Trophoblast cell (in vitro differentiated cells and primary cell): Measurements from ENCODE around the gene GPI.

Experiments used
- DNase-seq, 2 donors: peaks; one replicate each; pipeline ENCODE4 v3.0.0-alpha.2; 2016
- H2AFZ ChIP-seq: 2 replicates; pipeline ENCODE4 v1.6.1; 2013; ENCODE audit warnings: low read length, moderate library complexity, mild to moderate bottlenecking; ENCODE audit not compliant: insufficient read depth, poor library complexity
- H2AK5ac ChIP-seq: 2 replicates; pipeline ENCODE4 v1.6.1; 2013; ENCODE audit warnings: mild to moderate bottlenecking, low read length
- H2BK120ac ChIP-seq: 2 replicates; pipeline ENCODE4 v1.6.1; 2013; ENCODE audit warnings: low read length, mild to moderate bottlenecking, moderate library complexity; ENCODE audit not compliant: insufficient read depth, poor library complexity
- H2BK12ac ChIP-seq: 2 replicates; pipeline ENCODE4 v1.6.1; 2013; ENCODE audit warnings: mild to moderate bottlenecking, low read length, moderate library complexity
- H2BK5ac ChIP-seq: 2 replicates; pipeline ENCODE4 v1.6.1; 2013; ENCODE audit warnings: low read length, low read depth, moderate library complexity, mild to moderate bottlenecking; ENCODE audit not compliant: poor library complexity
- H3K14ac ChIP-seq: 2 replicates; pipeline ENCODE4 v1.6.1; 2013; ENCODE audit warnings: mild to moderate bottlenecking, low read length
- H3K18ac ChIP-seq: 2 replicates; pipeline ENCODE4 v1.6.1; 2013; ENCODE audit warnings: mild to moderate bottlenecking, low read length
- H3K23ac ChIP-seq: 2 replicates; pipeline ENCODE4 v1.6.1; 2013; ENCODE audit warnings: low read length
- H3K27ac ChIP-seq: 2 replicates; pipeline ENCODE4 v1.5.1; 2013; ENCODE audit warnings: low read depth, mild to moderate bottlenecking, inconsistent platforms, low read length, moderate library complexity
- H3K27me3 ChIP-seq: 2 replicates; pipeline ENCODE4 v1.6.1; 2013; ENCODE audit warnings: inconsistent platforms, mild to moderate bottlenecking, low read length, moderate library complexity; ENCODE audit not compliant: insufficient read depth
- H3K36me3 ChIP-seq, 2 experiments: 1 replicate in 1 of 2; 2 replicates in 1 of 2; pipeline ENCODE4 v1.6.1; 2013; ENCODE audit warnings: low read length in 2 of 2, mild to moderate bottlenecking in 2 of 2, moderate library complexity in 1 of 2; ENCODE audit not compliant: insufficient read depth in 2 of 2, control insufficient read depth in 1 of 2
- H3K4ac ChIP-seq: 2 replicates; pipeline ENCODE4 v1.6.1; 2013; ENCODE audit warnings: low read depth, mild to moderate bottlenecking, low read length, moderate library complexity
- H3K4me1 ChIP-seq, 2 experiments: 1 replicate in 1 of 2; 2 replicates in 1 of 2; pipeline ENCODE4 v1.6.1; 2013; ENCODE audit warnings: low read length in 2 of 2, mild to moderate bottlenecking in 2 of 2, moderate library complexity in 1 of 2; ENCODE audit not compliant: insufficient read depth in 2 of 2, control insufficient read depth in 1 of 2
- H3K4me2 ChIP-seq: 2 replicates; pipeline ENCODE4 v1.6.1; 2013; ENCODE audit warnings: inconsistent platforms, mild to moderate bottlenecking, low read length, moderate library complexity
- H3K4me3 ChIP-seq: 2 replicates; pipeline ENCODE4 v1.5.1; 2013; ENCODE audit warnings: mild to moderate bottlenecking, low read depth, low read length, inconsistent platforms
- H3K79me1 ChIP-seq: one replicate; pipeline ENCODE4 v1.6.1; 2013; ENCODE audit warnings: low read length
- H3K79me2 ChIP-seq: 2 replicates; pipeline ENCODE4 v1.6.1; 2013; ENCODE audit warnings: low read length, mild to moderate bottlenecking; ENCODE audit not compliant: control insufficient read depth, insufficient read depth, poor library complexity
- H3K9ac ChIP-seq: 2 replicates; pipeline ENCODE4 v1.6.1; 2013; ENCODE audit warnings: mild to moderate bottlenecking, low read length
- H3K9me3 ChIP-seq: 2 replicates; pipeline ENCODE4 v1.6.1; 2013; ENCODE audit warnings: low read depth, mild to moderate bottlenecking, control low read depth, inconsistent platforms, low read length; ENCODE audit not compliant: insufficient read depth
- H4K12ac ChIP-seq: 2 replicates; pipeline ENCODE4 v1.6.1; 2013; ENCODE audit warnings: low read depth, mild to moderate bottlenecking, low read length, moderate library complexity
- H4K8ac ChIP-seq: 2 replicates; pipeline ENCODE4 v1.6.1; 2013; ENCODE audit warnings: low read depth, mild to moderate bottlenecking, low read length, moderate library complexity
- H4K91ac ChIP-seq: one replicate; pipeline ENCODE4 v1.6.1; 2013; ENCODE audit warnings: low read depth, mild to moderate bottlenecking, low read length, moderate library complexity
- WGBS: extraction: QIAGEN DNeasy Blood & Tissue Kit; methylation state at CpG from one replicate; pipeline ENCODE4 v1.1.7; 2013; ENCODE audit warnings: missing lambda C conversion rate; ENCODE audit not compliant: insufficient read length, insufficient coverage; ENCODE audit errors: extremely low coverage; 5-methylcytosine and 5-hydroxymethylcytosine counted together

The GPI gene

DNA sequence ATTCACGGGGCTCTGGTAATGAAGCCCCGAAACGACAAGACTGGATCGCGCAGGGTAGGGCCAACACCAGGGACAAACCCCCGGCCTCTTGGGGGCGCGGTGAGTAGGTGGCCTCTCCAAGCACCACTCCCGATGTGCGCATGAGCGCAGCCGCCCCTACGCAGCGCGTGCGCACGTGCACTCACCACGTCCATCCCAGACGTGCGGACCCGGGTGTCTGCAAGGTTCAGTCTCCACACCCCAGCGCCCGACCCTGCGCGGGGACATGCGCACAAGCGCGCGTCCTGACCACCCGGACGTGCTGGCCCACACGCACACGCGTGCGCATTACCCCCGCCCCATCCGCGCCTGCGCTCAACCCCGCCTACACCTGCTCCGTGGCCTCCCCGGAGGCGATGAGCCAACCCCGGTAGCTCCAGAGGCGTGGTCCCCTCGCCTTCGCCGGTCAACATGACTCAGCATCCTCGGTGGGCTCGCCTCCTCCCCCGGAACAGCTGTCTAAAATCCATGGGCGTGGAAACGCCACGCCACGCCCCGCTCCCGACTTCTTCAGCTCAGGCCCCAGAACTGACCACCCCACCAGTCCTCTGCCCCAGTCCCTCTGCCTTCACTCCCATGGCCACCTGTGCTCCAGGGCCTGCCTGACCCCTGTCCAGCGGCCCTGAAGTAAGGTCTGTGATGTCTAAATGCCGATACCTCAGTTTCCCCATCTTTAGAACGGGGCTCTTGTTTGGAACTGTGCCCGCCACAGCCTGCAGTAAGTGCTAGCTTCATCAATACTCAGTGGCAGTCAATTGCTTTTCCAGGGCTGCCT lies 5.6 kb upstream of the GPI start:
- Histone ChIP-seq H3K36me3 (peaks cover 5 to 10% of the 10 kb centered on the region in 2 experiments), H3K23ac (no peak overlapping the region), H2BK12ac (no peak overlapping the region), H4K8ac (peak overlapping the region; percentile 92), H4K91ac (peak overlapping the region; percentile 93), H2AK5ac (peak overlapping the region; percentile 53), H2BK5ac (peak overlapping the region; percentile 7), H2AFZ (peak overlapping the region; percentile 80), H3K79me1 (peaks cover 9% of the 10 kb centered on the region), H3K27me3 (no peaks in the 10 kb centered on the region), H3K18ac (peak overlapping the region; percentile 50), H3K4ac (peak overlapping the region; percentile 18), H3K4me3 (peak overlapping the region; percentile 62), H4K12ac (peak overlapping the region; percentile 31), H2BK120ac (peak overlapping the region; percentile 56), H3K27ac (peak overlapping the region; percentile 50), H3K4me2 (peak overlapping the region; percentile 59), H3K14ac (peak overlapping the region; percentile 54), H3K4me1 (peaks cover 8 to 10% of the 10 kb centered on the region in 2 experiments), H3K79me2 (no peaks in the 10 kb centered on the region), H3K9ac (no peak overlapping the region), H3K9me3 (no peaks in the 10 kb centered on the region)
- DNase-seq = peak; percentile 98 to 99
- no CpG with 5 or more reads among the region's 61 CpGs for WGBS

DNA sequence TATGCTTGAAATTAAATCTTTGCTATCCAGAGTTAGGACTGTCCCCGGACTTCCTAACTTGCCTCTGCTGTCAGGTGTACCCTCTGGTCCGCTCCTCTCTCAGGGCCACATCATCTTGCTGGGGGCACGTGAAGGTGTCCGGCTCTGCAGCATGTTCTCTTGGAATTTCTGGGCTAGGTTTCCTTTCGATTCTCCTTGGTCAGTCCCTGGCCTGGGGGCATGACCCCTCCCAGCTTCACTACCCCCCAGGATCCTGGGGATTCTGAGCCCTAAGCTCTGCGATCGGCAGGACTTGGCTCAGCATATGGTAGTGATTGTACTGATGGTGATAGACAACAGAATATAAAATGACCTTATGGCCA lies 5.1 kb upstream of the GPI start:
- peak overlapping the region; percentile 54 for H3K14ac ChIP-seq
- H3K4me2 ChIP-seq = peak overlapping the region; percentile 59
- no peaks in the 10 kb centered on the region for H3K27me3 ChIP-seq
- H3K23ac ChIP-seq = no peak overlapping the region
- no peaks in the 10 kb centered on the region for H3K9me3 ChIP-seq
- H2AK5ac ChIP-seq = peak overlapping the region; percentile 53
- peak in 1 of 2 donors; percentile 24 for DNase-seq
- H3K79me1 ChIP-seq = peaks cover 9% of the 10 kb centered on the region
- peak overlapping the region; percentile 56 for H2AFZ ChIP-seq
- peak overlapping the region; percentile 32 for H2BK12ac ChIP-seq
- H4K8ac ChIP-seq = peak overlapping the region; percentile 92
- peaks cover 2 to 6% of the 10 kb centered on the region in 2 experiments for H3K36me3 ChIP-seq
- peak overlapping the region; percentile 31 for H4K12ac ChIP-seq
- H2BK5ac ChIP-seq = peak overlapping the region; percentile 7
- no peak overlapping the region for H3K9ac ChIP-seq
- peak overlapping the region; percentile 93 for H4K91ac ChIP-seq
- WGBS = no CpG with 5 or more reads among the region's 7 CpGs
- H3K4me1 ChIP-seq = peaks cover 8 to 10% of the 10 kb centered on the region in 2 experiments
- no peak overlapping the region for H3K27ac ChIP-seq
- peak overlapping the region; percentile 21 for H3K4ac ChIP-seq
- no peaks in the 10 kb centered on the region for H3K79me2 ChIP-seq
- no peak overlapping the region for H3K4me3 ChIP-seq
- peak overlapping the region; percentile 56 for H2BK120ac ChIP-seq
- peak overlapping the region; percentile 50 for H3K18ac ChIP-seq

- Histone ChIP-seq H3K36me3 (peaks cover 0 to 3% of the 10 kb centered on the region in 2 experiments), H4K12ac (no peak overlapping the region), H2AK5ac (no peak overlapping the region), H3K9me3 (no peaks in the 10 kb centered on the region), H3K14ac (no peak overlapping the region), H2BK120ac (no peak overlapping the region), H3K4me2 (no peak overlapping the region), H2AFZ (no peak overlapping the region), H2BK12ac (no peak overlapping the region), H3K27me3 (no peaks in the 10 kb centered on the region), H3K79me2 (peaks cover 4% of the 10 kb centered on the region), H3K79me1 (peaks cover 11% of the 10 kb centered on the region), H3K4me3 (no peak overlapping the region), H3K23ac (no peak overlapping the region), H4K8ac (peak overlapping the region; percentile 92), H3K4me1 (peaks cover 8 to 11% of the 10 kb centered on the region in 2 experiments), H2BK5ac (no peak overlapping the region), H3K9ac (no peak overlapping the region), H3K4ac (no peak overlapping the region), H3K27ac (no peak overlapping the region), H3K18ac (no peak overlapping the region), H4K91ac (no peak overlapping the region)
- no peak for DNase-seq
- WGBS = no CpG with 5 or more reads among the region's 9 CpGs
These were observed 4.6 kb upstream of the GPI start for GRCh38 chr19:34360354-34360909.

- Histone ChIP-seq H3K4ac (no peak overlapping the region), H3K27ac (no peak overlapping the region), H2BK12ac (no peak overlapping the region), H3K14ac (no peak overlapping the region), H2BK120ac (no peak overlapping the region), H2AFZ (no peak overlapping the region), H3K79me1 (peaks cover 13% of the 10 kb centered on the region), H3K9ac (no peak overlapping the region), H4K91ac (no peak overlapping the region), H4K12ac (no peak overlapping the region), H3K27me3 (no peaks in the 10 kb centered on the region), H3K36me3 (peaks cover 4 to 5% of the 10 kb centered on the region in 2 experiments), H4K8ac (no peak overlapping the region), H2BK5ac (no peak overlapping the region), H3K4me3 (no peak overlapping the region), H3K9me3 (no peaks in the 10 kb centered on the region), H3K18ac (no peak overlapping the region), H3K4me2 (no peak overlapping the region), H3K23ac (no peak overlapping the region), H3K79me2 (peaks cover 8% of the 10 kb centered on the region), H2AK5ac (no peak overlapping the region), H3K4me1 (peaks cover 18 to 22% of the 10 kb centered on the region in 2 experiments)
- DNase-seq = no peak
- WGBS = no CpG with 5 or more reads among the region's 3 CpGs
These were observed 2.3 kb upstream of the GPI start for GRCh38 chr19:34362679-34363069.
